IPS DF 19.7 (cell line): Measurements from ENCODE around the gene SS18L1.

Experiments
- DNase-seq: peaks from one replicate; pipeline ENCODE4 v3.0.0-alpha.2; 2013; ENCODE audit warnings: low read depth, low spot score

The SS18L1 gene

GRCh38 chr20:62192635-62193034 lies 49.1 kb downstream of the SS18L1 start:
- DNase-seq: no peak

GRCh38 chr20:62193079-62194025 lies 49.8 kb downstream of the SS18L1 start:
- no peak for DNase-seq

GRCh38 chr20:62195075-62195405 lies 51.5 kb downstream of the SS18L1 start:
- DNase-seq: no peak

GRCh38 chr20:62195736-62196135 lies 52.2 kb downstream of the SS18L1 start:
- no peak for DNase-seq

- DNase-seq: no peak
These were observed 52.7 kb downstream of the SS18L1 start for GRCh38 chr20:62196286-62196685.

GRCh38 chr20:62197311-62197710 lies 53.7 kb downstream of the SS18L1 start:
- DNase-seq: no peak

- no peak for DNase-seq
These were observed 54.2 kb downstream of the SS18L1 start for GRCh38 chr20:62197801-62198200.

- no peak for DNase-seq
These were observed 54.9 kb downstream of the SS18L1 start for GRCh38 chr20:62198496-62198895.

GRCh38 chr20:62198931-62199330 lies 55.4 kb downstream of the SS18L1 start:
- no peak for DNase-seq

- DNase-seq: no peak
These were observed 57.1 kb downstream of the SS18L1 start for GRCh38 chr20:62200491-62201172.

GRCh38 chr20:62201173-62202082 lies 57.9 kb downstream of the SS18L1 start:
- DNase-seq: no peak

- DNase-seq: no peak
These were observed 58.5 kb downstream of the SS18L1 start for GRCh38 chr20:62202083-62202395.

- DNase-seq: no peak
These were observed 59.3 kb downstream of the SS18L1 start for GRCh38 chr20:62202676-62203377.

GRCh38 chr20:62203378-62204030 lies 59.9 kb downstream of the SS18L1 start:
- no peak for DNase-seq

GRCh38 chr20:62205618-62206387 lies 62.2 kb downstream of the SS18L1 start:
- DNase-seq: no peak

GRCh38 chr20:62206388-62206775 lies 62.8 kb downstream of the SS18L1 start:
- no peak for DNase-seq

- DNase-seq: no peak
These were observed 64.7 kb downstream of the SS18L1 start for GRCh38 chr20:62208061-62208794.

GRCh38 chr20:62208795-62209755 lies 65.5 kb downstream of the SS18L1 start:
- DNase-seq: no peak
